ENCODE results near the gene KIF5A. TPM values are rescaled to one million over a fixed set of nuclear protein-coding genes. Genes with fewer than 3 reads are reported as not detected.
"Not testable (repeated sequence)": the region's sequence is repeated elsewhere in the genome, so short reads cannot be mapped to it uniquely, and the experiment has no call there.

The KIF5A gene
- total RNA-seq, 2 experiments from 2014 or later = 1.9 to 2.1 TPM

- H3K4me3 Mint-ChIP-seq = no peak overlapping the region
- ATAC-seq = no peak
- no peaks in the 10 kb centered on the region for H3K4me1 Mint-ChIP-seq
- H3K27me3 Mint-ChIP-seq = peaks cover 9% of the 10 kb centered on the region
- H3K9me3 Mint-ChIP-seq (ENCODE audit: low read depth) = no peaks in the 10 kb centered on the region
- H3K36me3 Mint-ChIP-seq = no peaks in the 10 kb centered on the region
- CTCF ChIA-PET = interaction anchor here (1.0 kb wide), 1 partner anchor 23 kb away, joined by 3 read pairs; no protein-coding TSS in a partner anchor
- no peak overlapping the region for H3K27ac Mint-ChIP-seq
- no peak for DNase-seq
These were observed 10.7 kb downstream of the KIF5A start for GRCh38 chr12:57560516-57560915.

GRCh38 chr12:57561117-57561516, 11.3 kb downstream of the KIF5A start:
- ATAC-seq; H3K4me3 Mint-ChIP-seq; H3K27me3 Mint-ChIP-seq; H3K36me3 Mint-ChIP-seq; DNase-seq; H3K4me1 Mint-ChIP-seq; H3K27ac Mint-ChIP-seq; H3K9me3 Mint-ChIP-seq (ENCODE audit: low read depth): not testable (repeated sequence)
- CTCF ChIA-PET = interaction anchor here (1.0 kb wide), 1 partner anchor 22 kb away, joined by 3 read pairs; no protein-coding TSS in a partner anchor

GRCh38 chr12:57563358-57563757, 13.5 kb downstream of the KIF5A start:
- no peaks in the 10 kb centered on the region for H3K9me3 Mint-ChIP-seq (ENCODE audit: low read depth)
- CTCF ChIA-PET = interaction anchor here (0.7 kb wide), 1 partner anchor 64 kb away, joined by 3 read pairs; no protein-coding TSS in a partner anchor

GRCh38 chr12:57564178-57564740, 14.4 kb downstream of the KIF5A start:
- DNase-seq (no peak), ATAC-seq (no peak)
- H3K36me3 Mint-ChIP-seq = no peaks in the 10 kb centered on the region
- no peak overlapping the region for H3K27ac Mint-ChIP-seq
- H3K4me3 Mint-ChIP-seq = no peak overlapping the region
- peaks cover 9% of the 10 kb centered on the region for H3K27me3 Mint-ChIP-seq
- H3K9me3 Mint-ChIP-seq (ENCODE audit: low read depth) = no peaks in the 10 kb centered on the region
- H3K4me1 Mint-ChIP-seq = no peaks in the 10 kb centered on the region
- CTCF ChIA-PET = interaction anchor here (0.9 kb wide), 1 partner anchor 19 kb away, joined by 3 read pairs; no protein-coding TSS in a partner anchor

More at GRCh38 chr12:57563358-57563757, 13.5 kb downstream of the KIF5A start:
- ATAC-seq (no peak), DNase-seq (no peak)
- Mint-ChIP-seq H3K4me3 (no peak overlapping the region), H3K4me1 (no peaks in the 10 kb centered on the region), H3K27me3 (peaks cover 9% of the 10 kb centered on the region), H3K27ac (no peak overlapping the region), H3K36me3 (no peaks in the 10 kb centered on the region)

GRCh38 chr12:57568838-57569237, 19.0 kb downstream of the KIF5A start:
- Mint-ChIP-seq H3K4me3 (no peak overlapping the region), H3K36me3 (no peaks in the 10 kb centered on the region), H3K4me1 (no peaks in the 10 kb centered on the region), H3K9me3 (ENCODE audit: low read depth) (no peaks in the 10 kb centered on the region), H3K27ac (no peak overlapping the region), H3K27me3 (no peaks in the 10 kb centered on the region)
- DNase-seq (no peak), ATAC-seq (no peak)
- CTCF ChIA-PET = interaction anchor here (2.9 kb wide), 1 partner anchor 15 kb away, joined by 9 read pairs; no protein-coding TSS in a partner anchor

- CTCF ChIA-PET = interaction anchor here (3.7 kb wide), 1 partner anchor 14 kb away, joined by 25 read pairs; no protein-coding TSS in a partner anchor
- DNase-seq (no peak), ATAC-seq (no peak)
- Mint-ChIP-seq H3K27me3 (no peaks in the 10 kb centered on the region), H3K4me3 (no peak overlapping the region), H3K27ac (no peak overlapping the region), H3K36me3 (no peaks in the 10 kb centered on the region), H3K9me3 (ENCODE audit: low read depth) (no peaks in the 10 kb centered on the region), H3K4me1 (no peaks in the 10 kb centered on the region)
These were observed 20.0 kb downstream of the KIF5A start for GRCh38 chr12:57569858-57570257.

- H3K4me3 Mint-ChIP-seq; H3K9me3 Mint-ChIP-seq (ENCODE audit: low read depth); H3K36me3 Mint-ChIP-seq; H3K27ac Mint-ChIP-seq; DNase-seq; H3K27me3 Mint-ChIP-seq; H3K4me1 Mint-ChIP-seq; ATAC-seq: not testable (repeated sequence)
- CTCF ChIA-PET = interaction anchor here (1.4 to 3.7 kb wide), 3 partner anchors 9 to 22 kb away, joined by 3 to 25 read pairs (median 3); no protein-coding TSS in a partner anchor
These were observed 20.6 kb downstream of the KIF5A start for GRCh38 chr12:57570438-57570837.

GRCh38 chr12:57571926-57572762, 22.3 kb downstream of the KIF5A start:
- H3K27me3 Mint-ChIP-seq = no peaks in the 10 kb centered on the region
- no peak overlapping the region for H3K27ac Mint-ChIP-seq
- H3K4me1 Mint-ChIP-seq = no peaks in the 10 kb centered on the region
- ATAC-seq (no peak), DNase-seq (no peak)
- H3K9me3 Mint-ChIP-seq (ENCODE audit: low read depth) = no peaks in the 10 kb centered on the region
- CTCF ChIA-PET = interaction anchor here (1.4 to 3.7 kb wide), 2 partner anchors 12 to 20 kb away, joined by 3 to 25 read pairs; no protein-coding TSS in a partner anchor
- no peaks in the 10 kb centered on the region for H3K36me3 Mint-ChIP-seq
- no peak overlapping the region for H3K4me3 Mint-ChIP-seq

- H3K36me3 Mint-ChIP-seq = no peaks in the 10 kb centered on the region
- H3K4me1 Mint-ChIP-seq = no peaks in the 10 kb centered on the region
- no peak for ATAC-seq
- no peak overlapping the region for H3K27ac Mint-ChIP-seq
- H3K4me3 Mint-ChIP-seq = no peak overlapping the region
- H3K27me3 Mint-ChIP-seq = no peaks in the 10 kb centered on the region
- DNase-seq = no peak
- H3K9me3 Mint-ChIP-seq (ENCODE audit: low read depth) = no peaks in the 10 kb centered on the region
- CTCF ChIA-PET = interaction anchor here (0.9 to 2.1 kb wide), 7 partner anchors 9 to 119 kb away, joined by 3 to 15 read pairs (median 5); partner anchors contain the start of genes INHBE and PIP4K2C
These were observed 25.0 kb downstream of the KIF5A start for GRCh38 chr12:57574795-57575194.

GRCh38 chr12:57575771-57576612, 26.1 kb downstream of the KIF5A start:
- CTCF ChIA-PET = interaction anchor here (1.0 to 2.1 kb wide), 5 partner anchors 7 to 120 kb away, joined by 4 to 15 read pairs (median 6); partner anchors contain the start of genes INHBE and PIP4K2C
- no peak for ATAC-seq
- no peaks in the 10 kb centered on the region for H3K4me1 Mint-ChIP-seq

GRCh38 chr12:57576613-57577160, 26.8 kb downstream of the KIF5A start:
- no peak for ATAC-seq
- Mint-ChIP-seq H3K9me3 (ENCODE audit: low read depth) (no peaks in the 10 kb centered on the region), H3K27ac (no peak overlapping the region)

More at GRCh38 chr12:57575771-57576612, 26.1 kb downstream of the KIF5A start:
- Mint-ChIP-seq H3K36me3 (no peaks in the 10 kb centered on the region), H3K27me3 (no peaks in the 10 kb centered on the region), H3K9me3 (ENCODE audit: low read depth) (no peaks in the 10 kb centered on the region), H3K4me3 (no peak overlapping the region), H3K27ac (no peak overlapping the region)
- DNase-seq = no peak

GRCh38 chr12:57577981-57578758, 28.3 kb downstream of the KIF5A start:
- no peak for DNase-seq
- CTCF ChIA-PET = no interaction called here
- H3K27ac Mint-ChIP-seq = no peak overlapping the region
- no peak for ATAC-seq
- no peaks in the 10 kb centered on the region for H3K9me3 Mint-ChIP-seq (ENCODE audit: low read depth)
- no peak overlapping the region for H3K4me3 Mint-ChIP-seq
- peaks cover under 1% of the 10 kb centered on the region for H3K4me1 Mint-ChIP-seq
- H3K36me3 Mint-ChIP-seq = no peaks in the 10 kb centered on the region
- H3K27me3 Mint-ChIP-seq = no peaks in the 10 kb centered on the region

More at GRCh38 chr12:57576613-57577160, 26.8 kb downstream of the KIF5A start:
- Mint-ChIP-seq H3K36me3 (no peaks in the 10 kb centered on the region), H3K27me3 (no peaks in the 10 kb centered on the region), H3K4me1 (no peaks in the 10 kb centered on the region), H3K4me3 (no peak overlapping the region)
- CTCF ChIA-PET = interaction anchor here (1.0 kb wide), 1 partner anchor 8 kb away, joined by 4 read pairs; no protein-coding TSS in a partner anchor
- no peak for DNase-seq

All from activated CD8-positive, alpha-beta memory T cell treated with anti-CD3 and anti-CD28 coated beads, Interleukin-2, amount 10 ng/mL, durations not matched to agents 7 days and 5 days (primary cell).